HUES64 (cell line): ENCODE measurements around the gene RHOBTB1.
"Not testable (repeated sequence)": the region's sequence is repeated elsewhere in the genome, so short reads cannot be mapped to it uniquely, and the experiment has no call there.

Experiments used
- H3K27ac ChIP-seq: 2 replicates; pipeline ENCODE4 v1.7.0; 2013; ENCODE audit warnings: low read depth, low read length, inconsistent platforms
- H3K27me3 ChIP-seq: 2 replicates; pipeline ENCODE4 v1.6.1; 2013; ENCODE audit warnings: mild to moderate bottlenecking, low read length; ENCODE audit not compliant: insufficient read depth
- H3K36me3 ChIP-seq: 2 replicates; pipeline ENCODE4 v1.6.1; 2013; ENCODE audit warnings: mild to moderate bottlenecking, low read length; ENCODE audit not compliant: insufficient read depth
- H3K4me1 ChIP-seq: 2 replicates; pipeline ENCODE4 v1.6.1; 2013; ENCODE audit warnings: mild to moderate bottlenecking, low read length, moderate library complexity; ENCODE audit not compliant: insufficient read depth
- H3K4me3 ChIP-seq: 2 replicates; pipeline ENCODE4 v1.5.1; 2013; ENCODE audit warnings: mild to moderate bottlenecking, low read length, moderate library complexity
- H3K9ac ChIP-seq: 2 replicates; pipeline ENCODE4 v1.6.1; 2013; ENCODE audit warnings: mild to moderate bottlenecking, low read depth, low read length
- H3K9me3 ChIP-seq: 2 replicates; pipeline ENCODE4 v1.6.1; 2013; ENCODE audit warnings: low read depth, low read length; ENCODE audit not compliant: insufficient read depth
- WGBS: fragments of 150-250, 120-280 bp; methylation state at CpG from one replicate; pipeline ENCODE4 v1.1.7; 2013; ENCODE audit warnings: missing lambda C conversion rate; 5-methylcytosine and 5-hydroxymethylcytosine counted together

RHOBTB1 gene

DNA sequence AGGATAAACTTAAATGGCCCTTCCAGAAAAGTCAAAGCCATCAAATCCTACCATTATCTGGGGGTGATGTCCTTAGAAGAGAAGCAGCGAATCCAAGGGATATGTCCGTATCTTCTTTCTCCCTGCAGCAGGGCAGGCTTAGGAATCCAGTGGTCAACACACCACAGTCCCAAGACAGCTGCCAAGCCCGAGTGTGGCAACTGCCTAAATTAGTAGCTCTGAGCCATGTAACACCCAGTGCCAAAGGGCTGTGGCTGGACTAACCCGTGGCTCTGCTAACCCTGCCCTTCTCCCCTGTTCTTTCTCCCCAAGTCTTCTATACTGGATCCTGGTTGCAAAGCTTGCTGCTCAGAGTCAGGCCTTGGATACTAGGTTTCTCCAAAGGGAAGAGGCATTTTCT is 90.9 kb downstream of the RHOBTB1 start:
- H3K27me3 ChIP-seq: no peaks in the 10 kb centered on the region
- no peak overlapping the region for H3K4me3 ChIP-seq
- H3K4me1 ChIP-seq: no peaks in the 10 kb centered on the region
- H3K27ac ChIP-seq: no peak overlapping the region
- no peaks in the 10 kb centered on the region for H3K36me3 ChIP-seq
- H3K9me3 ChIP-seq: 0 out of 2 replicates have a peak, but pooled peaks cover 3% of the 10 kb centered on the region
- no peak overlapping the region for H3K9ac ChIP-seq
- 89% methylated on average over 4 of the region's 4 CpGs for WGBS

DNA sequence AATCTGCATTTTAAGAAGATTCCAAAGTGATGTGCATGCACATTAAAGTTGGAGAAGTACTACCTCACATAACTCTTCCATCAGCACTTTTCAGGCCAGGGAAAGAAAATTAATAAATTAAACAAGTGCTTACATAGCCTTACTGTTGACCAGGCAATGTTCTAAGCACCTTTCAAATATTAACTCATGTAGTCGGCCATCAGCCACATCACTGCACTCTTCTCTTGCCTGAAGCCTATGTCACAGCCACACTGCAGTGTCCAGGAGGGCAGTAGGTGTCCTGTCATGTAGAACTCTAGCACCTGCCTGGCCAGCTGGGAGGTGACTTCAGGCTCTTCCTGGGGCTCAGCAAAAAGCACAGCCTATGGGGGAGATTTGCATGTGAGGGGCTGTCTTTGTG is 94.2 kb downstream of the RHOBTB1 start:
- no peaks in the 10 kb centered on the region for H3K4me1 ChIP-seq
- H3K9ac ChIP-seq: no peak overlapping the region
- 89% methylated on average over 1 of the region's 1 CpG for WGBS

DNA sequence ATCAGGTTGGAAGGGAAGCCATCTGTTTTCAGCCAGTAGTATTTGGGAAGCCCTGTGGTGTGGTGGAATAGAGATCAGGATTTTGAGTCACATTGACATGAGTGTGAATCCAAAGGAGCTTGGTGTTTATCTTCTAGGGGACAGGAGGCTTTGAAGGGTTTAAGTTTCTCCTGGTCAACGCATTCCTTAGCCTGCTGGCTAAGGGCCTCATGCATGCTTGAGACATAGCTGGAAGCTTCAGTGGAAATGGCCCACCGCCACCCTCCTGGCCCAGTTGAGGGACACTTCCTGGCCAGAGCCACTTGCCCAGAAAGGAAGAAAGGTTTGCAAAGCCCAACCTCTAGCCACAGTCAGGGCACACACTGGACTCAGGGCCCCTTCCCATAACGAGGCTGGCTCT is 94.8 kb downstream of the RHOBTB1 start:
- H3K27me3 ChIP-seq: no peaks in the 10 kb centered on the region
- H3K9me3 ChIP-seq: 0 out of 2 replicates have a peak, but pooled peaks cover 3% of the 10 kb centered on the region
- H3K4me3 ChIP-seq: no peak overlapping the region
- 89% methylated on average over 3 of the region's 3 CpGs for WGBS
- no peaks in the 10 kb centered on the region for H3K4me1 ChIP-seq
- H3K9ac ChIP-seq: no peak overlapping the region
- H3K27ac ChIP-seq: no peak overlapping the region
- no peaks in the 10 kb centered on the region for H3K36me3 ChIP-seq

More for the DNA sequence above, 94.2 kb downstream of the RHOBTB1 start:
- Histone ChIP-seq H3K4me3 (no peak overlapping the region), H3K36me3 (no peaks in the 10 kb centered on the region), H3K27me3 (no peaks in the 10 kb centered on the region), H3K9me3 (0 out of 2 replicates have a peak, but pooled peaks cover 3% of the 10 kb centered on the region), H3K27ac (no peak overlapping the region)

DNA sequence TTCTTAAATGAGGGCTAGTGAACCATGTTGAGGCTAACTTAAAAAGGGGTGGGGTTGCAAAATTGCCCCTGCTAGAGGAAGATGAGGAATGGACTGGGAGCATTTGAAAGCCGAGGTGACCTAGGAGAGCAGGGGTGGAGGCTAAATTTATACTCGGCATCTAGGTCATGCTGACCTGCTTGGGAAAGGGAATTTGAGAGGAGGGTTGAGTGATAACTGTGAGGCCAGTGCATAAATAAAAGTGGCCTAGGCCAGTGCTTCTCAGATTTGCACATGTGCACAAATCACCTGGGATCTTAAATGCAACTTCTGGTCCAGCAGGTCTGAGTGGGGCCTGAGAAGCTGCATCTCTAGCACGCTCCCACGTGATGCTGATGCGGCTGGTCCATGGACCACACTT is 95.3 kb downstream of the RHOBTB1 start:
- no peak overlapping the region for H3K9ac ChIP-seq
- H3K9me3 ChIP-seq: 0 out of 2 replicates have a peak, but pooled peaks cover 3% of the 10 kb centered on the region
- no peak overlapping the region for H3K4me3 ChIP-seq
- no peaks in the 10 kb centered on the region for H3K27me3 ChIP-seq
- H3K4me1 ChIP-seq: no peaks in the 10 kb centered on the region
- no peaks in the 10 kb centered on the region for H3K36me3 ChIP-seq
- WGBS: 85% methylated on average over 5 of the region's 5 CpGs
- H3K27ac ChIP-seq: no peak overlapping the region

DNA sequence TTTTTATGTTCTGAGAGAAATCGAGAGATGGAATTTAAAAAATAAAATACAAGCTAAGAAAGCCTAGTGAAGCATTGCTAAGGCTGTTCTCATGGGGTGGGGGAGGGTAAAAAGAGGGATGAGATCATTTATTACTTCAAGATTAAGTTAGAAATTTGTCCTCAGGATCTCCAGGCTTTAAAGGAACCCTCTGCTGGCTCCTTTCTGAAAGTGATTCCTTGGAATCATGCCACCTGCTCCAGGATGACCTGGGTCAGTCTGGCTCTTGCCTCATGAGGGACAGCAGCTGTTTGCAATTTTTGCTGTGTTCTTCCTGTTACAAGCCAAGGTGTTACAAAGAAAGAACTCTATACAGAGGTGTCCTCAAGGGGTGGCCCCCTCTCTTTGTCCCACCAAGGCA is 95.9 kb downstream of the RHOBTB1 start:
- 90% methylated on average over 1 of the region's 1 CpG for WGBS
- H3K4me1 ChIP-seq: no peaks in the 10 kb centered on the region
- H3K27me3 ChIP-seq: no peaks in the 10 kb centered on the region
- H3K4me3 ChIP-seq: no peak overlapping the region
- 0 out of 2 replicates have a peak, but pooled peaks cover 3% of the 10 kb centered on the region for H3K9me3 ChIP-seq
- H3K27ac ChIP-seq: no peak overlapping the region
- H3K36me3 ChIP-seq: no peaks in the 10 kb centered on the region
- no peak overlapping the region for H3K9ac ChIP-seq

DNA sequence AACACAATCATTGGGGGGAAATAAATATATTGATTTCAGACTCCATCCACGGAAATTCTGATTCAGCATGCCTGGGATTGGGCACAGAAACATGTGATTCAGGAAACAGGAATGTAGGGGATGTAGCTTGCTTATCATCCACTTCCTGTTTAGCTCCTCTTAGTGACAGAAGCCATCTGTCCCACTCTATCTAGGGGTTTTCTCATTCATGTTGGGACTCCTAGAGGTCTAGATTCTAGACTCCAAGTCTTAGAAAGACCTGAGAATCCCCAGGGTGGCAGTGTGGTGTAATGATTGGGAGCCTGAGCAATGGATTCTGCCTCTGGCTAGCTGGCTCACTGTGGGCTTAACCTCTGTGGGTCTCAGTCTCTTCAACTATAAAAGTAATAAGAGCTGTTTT is 97.8 kb downstream of the RHOBTB1 start:
- Histone ChIP-seq H3K27ac (no peak overlapping the region), H3K9me3 (0 out of 2 replicates have a peak, but pooled peaks cover 3% of the 10 kb centered on the region), H3K4me3 (no peak overlapping the region), H3K36me3 (no peaks in the 10 kb centered on the region), H3K27me3 (no peaks in the 10 kb centered on the region), H3K4me1 (no peaks in the 10 kb centered on the region), H3K9ac (no peak overlapping the region)
- 94% methylated on average over 1 of the region's 1 CpG for WGBS

DNA sequence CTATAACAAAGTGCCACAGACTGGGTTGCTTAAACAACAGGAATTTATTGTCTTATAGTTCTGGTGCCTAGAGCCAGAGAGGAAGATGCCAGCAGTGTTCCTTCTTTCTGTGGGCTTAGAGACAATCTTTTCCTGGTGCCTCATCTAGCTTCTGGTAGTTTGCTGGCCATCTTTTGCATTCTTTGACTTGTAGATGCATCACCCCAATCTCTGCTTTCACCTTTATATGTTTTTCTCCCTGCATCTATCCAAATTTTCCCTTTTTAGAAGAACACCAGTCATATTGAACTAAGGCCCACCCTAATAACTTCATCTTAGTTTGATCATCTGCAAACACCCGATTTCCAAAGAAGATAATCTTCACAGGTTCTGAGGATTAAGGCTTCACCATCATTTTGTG is 98.9 kb downstream of the RHOBTB1 start:
- H3K4me3 ChIP-seq: no peak overlapping the region
- no peaks in the 10 kb centered on the region for H3K36me3 ChIP-seq
- no peaks in the 10 kb centered on the region for H3K9me3 ChIP-seq
- H3K27ac ChIP-seq: no peak overlapping the region
- H3K9ac ChIP-seq: no peak overlapping the region
- 100% methylated on average over 1 of the region's 1 CpG for WGBS
- no peaks in the 10 kb centered on the region for H3K4me1 ChIP-seq
- H3K27me3 ChIP-seq: no peaks in the 10 kb centered on the region

DNA sequence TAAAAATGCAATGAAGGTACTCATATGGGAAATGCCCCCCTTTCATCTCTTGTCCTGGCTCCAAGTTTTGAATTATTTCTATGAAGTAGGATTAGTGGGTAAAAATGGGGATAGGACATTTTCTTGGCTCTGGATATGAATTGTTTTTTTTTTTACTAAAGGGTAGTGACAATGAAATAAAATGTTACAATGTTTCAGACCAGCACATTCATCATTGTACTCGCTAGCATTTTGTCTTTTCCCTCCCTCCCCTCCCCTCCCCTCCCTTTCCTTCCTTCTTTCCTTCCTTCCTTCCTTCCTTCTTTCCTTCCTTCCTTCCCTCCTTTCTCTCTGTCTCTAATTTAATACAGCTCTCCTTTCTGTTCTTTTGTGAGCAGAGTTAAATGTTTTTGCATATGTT is 101.3 kb downstream of the RHOBTB1 start:
- no peak overlapping the region for H3K27ac ChIP-seq
- 92% methylated on average over 1 of the region's 1 CpG for WGBS

DNA sequence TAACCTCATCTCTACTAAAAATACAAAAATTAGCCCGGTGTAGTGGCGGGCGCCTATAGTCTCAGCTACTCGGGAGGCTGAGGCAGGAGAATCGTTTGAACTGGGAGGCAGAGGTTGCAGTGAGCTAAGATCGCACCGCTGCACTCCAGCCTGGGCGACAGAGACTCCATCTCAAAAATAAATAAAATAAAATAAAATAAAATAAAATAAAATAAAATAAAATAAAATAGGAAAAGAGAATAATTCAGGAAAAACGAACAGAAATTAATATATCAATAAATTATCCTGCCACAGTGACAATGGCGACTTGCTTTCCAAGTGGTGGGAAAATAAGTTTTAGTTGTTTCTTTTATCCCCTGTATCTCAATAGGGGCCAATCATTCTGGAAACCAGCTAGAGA is 102.8 kb downstream of the RHOBTB1 start:
- H3K36me3 ChIP-seq, H3K4me1 ChIP-seq, H3K9ac ChIP-seq, H3K27ac ChIP-seq, H3K4me3 ChIP-seq, H3K9me3 ChIP-seq, H3K27me3 ChIP-seq: not testable (repeated sequence)
- WGBS: 98% methylated on average over 5 of the region's 10 CpGs

More for the DNA sequence above, 101.3 kb downstream of the RHOBTB1 start:
- no peaks in the 10 kb centered on the region for H3K27me3 ChIP-seq
- no peaks in the 10 kb centered on the region for H3K36me3 ChIP-seq
- no peak overlapping the region for H3K4me3 ChIP-seq
- H3K4me1 ChIP-seq: no peaks in the 10 kb centered on the region
- no peak overlapping the region for H3K9ac ChIP-seq
- H3K9me3 ChIP-seq: no peaks in the 10 kb centered on the region

DNA sequence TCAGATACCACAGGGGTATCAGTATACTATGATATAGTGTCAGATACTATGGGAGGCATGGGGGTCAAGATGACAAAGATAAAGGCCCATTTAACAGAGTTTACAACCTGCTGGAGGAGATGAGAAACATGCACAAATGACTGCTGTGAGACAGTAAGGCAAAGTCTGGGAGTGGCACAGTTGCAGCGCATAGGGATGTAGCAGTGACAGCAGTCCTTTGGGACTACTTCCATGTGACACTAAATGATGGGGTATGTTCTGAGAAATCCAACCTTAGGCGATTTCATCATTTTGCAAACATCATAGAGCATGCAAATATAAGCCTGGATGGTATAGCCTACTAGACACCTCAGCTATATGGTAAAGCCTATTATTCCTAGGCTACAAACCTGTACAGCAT is 108.9 kb downstream of the RHOBTB1 start:
- Histone ChIP-seq H3K36me3 (no peaks in the 10 kb centered on the region), H3K4me3 (no peak overlapping the region), H3K4me1 (no peaks in the 10 kb centered on the region), H3K9me3 (no peaks in the 10 kb centered on the region), H3K27me3 (no peaks in the 10 kb centered on the region), H3K9ac (no peak overlapping the region), H3K27ac (no peak overlapping the region)
- WGBS: 98% methylated on average over 2 of the region's 2 CpGs

DNA sequence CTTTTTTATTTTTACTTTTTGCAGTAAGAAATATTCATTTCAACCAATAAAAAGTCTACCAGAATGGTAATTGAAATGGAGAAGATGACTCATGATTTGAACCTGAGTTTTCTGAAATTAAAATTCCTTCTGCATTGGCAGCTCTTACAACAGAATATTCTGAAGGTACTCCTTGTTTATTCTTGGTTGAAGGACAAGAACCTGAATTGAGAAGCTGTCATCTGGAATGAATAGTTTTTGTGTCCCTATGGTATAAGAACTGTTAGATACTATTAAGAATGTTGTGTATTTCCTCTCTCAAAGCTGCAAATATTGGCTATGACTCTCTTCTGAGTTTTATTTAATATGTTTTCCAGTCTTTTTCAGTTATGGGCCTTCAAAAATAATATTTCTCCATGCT is 109.6 kb downstream of the RHOBTB1 start:
- H3K27me3 ChIP-seq: no peaks in the 10 kb centered on the region
- no peak overlapping the region for H3K4me3 ChIP-seq
- no peak overlapping the region for H3K27ac ChIP-seq
- H3K9me3 ChIP-seq: no peaks in the 10 kb centered on the region
- no peak overlapping the region for H3K9ac ChIP-seq
- H3K36me3 ChIP-seq: no peaks in the 10 kb centered on the region
- no peaks in the 10 kb centered on the region for H3K4me1 ChIP-seq

DNA sequence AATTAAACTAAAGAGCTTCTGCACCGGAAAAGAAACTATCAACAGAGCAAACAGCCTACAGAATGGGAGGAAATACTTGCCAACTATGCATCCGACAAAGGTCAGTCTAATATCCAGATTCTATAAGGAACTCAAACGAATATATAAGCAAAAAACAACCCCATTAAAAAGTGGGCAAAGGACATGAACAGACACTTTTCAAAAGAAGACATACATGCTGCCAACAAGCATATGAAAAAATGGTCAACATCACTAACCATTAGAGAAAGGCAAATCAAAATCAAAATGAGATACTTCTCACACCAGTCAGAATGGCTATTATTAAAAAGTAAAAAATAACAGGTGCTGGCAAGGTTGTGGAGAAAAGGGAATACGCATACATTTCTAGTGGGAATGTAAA is 111.8 kb downstream of the RHOBTB1 start:
- not testable (repeated sequence) for H3K27ac ChIP-seq, H3K4me1 ChIP-seq, H3K4me3 ChIP-seq, H3K36me3 ChIP-seq, H3K9ac ChIP-seq, H3K27me3 ChIP-seq, H3K9me3 ChIP-seq
- WGBS: 90% methylated on average over 4 of the region's 4 CpGs
